Measurements from ENCODE around the gene IFT122.

Gene IFT122

DNA sequence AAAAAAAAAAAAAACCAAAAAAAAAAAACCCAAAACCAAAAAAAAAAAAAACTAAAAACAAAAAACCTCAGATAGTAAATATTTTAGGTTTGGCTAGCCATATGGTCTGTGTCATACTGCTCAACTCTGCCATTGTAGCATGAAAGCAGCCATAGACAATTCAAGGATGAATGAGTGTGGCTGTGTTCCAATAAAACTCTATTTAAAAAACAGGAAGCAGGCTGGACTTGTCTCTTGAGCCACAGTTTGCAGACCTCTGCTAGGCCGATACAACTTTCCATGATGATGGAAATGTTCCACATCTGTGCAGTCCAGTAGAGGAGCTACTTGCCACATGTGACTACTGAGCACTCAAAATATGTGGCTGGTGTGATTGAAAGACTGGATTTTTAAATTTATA lies 22.7 kb upstream of the IFT122 start:
- DNase-seq, result no peak

DNA sequence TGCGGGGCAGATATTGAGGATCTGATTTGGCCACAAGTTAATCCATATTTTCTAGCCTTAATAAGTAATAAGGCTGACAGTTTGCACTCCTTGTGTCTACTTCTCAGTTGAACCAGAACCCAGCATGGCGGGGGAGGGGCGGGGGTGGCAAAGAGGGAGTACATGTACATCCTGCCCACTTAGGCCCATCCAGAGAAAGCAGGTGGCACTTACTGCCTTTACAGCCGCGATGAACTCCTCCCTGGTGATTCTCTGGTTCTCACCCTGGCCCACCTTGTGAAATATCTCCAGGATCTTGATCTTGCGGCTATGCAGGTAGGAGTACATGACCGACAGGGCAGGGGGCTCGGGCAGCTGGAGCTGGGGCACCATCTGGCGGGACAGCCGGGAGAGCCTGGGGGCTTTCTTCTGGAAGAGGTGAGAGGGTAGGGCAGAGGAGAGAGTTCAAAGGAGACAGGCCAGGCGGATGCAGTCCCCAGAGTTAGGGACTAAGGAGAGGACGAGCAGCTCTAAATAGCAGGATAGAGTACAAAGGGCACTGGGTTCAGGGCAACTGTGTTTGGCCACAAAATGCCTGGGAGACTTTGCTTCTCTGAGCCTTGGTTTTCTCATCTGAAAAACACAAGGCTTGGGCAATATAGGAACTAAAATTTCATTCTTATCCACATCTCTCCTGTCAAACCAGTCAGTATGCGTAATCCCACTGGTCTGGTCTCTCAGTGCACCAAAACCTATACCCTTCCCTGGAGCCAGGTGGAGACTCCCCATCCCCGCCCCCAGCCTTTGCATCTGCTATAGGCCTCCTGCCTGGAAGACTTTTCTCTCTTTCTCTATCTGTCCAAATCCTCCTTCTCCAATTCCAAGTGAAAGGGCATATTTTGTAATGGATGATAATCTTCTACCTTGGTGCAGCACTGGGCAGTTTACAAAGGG lies 21.7 kb upstream of the IFT122 start:
- no peak for DNase-seq

DNA sequence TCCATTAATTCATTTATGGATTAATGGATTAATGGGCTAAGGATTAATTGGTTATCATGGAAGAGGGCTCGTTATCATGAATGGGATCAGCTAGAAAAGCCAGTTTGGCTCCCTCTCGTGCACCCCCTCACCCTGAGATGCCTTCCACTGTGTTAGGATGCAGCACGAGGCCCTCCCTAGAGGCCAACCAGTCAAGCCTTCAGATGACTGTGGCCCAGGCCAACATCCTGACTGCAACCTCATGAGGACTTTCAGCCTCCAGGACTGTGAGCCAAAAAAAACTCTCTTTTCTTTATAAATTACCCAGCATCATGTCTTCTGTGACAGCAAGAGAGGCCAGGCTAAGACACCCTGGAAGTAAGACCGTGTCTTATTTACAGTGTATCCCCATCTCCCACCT lies 20.5 kb upstream of the IFT122 start:
- DNase-seq, result peak; percentile 18

DNA sequence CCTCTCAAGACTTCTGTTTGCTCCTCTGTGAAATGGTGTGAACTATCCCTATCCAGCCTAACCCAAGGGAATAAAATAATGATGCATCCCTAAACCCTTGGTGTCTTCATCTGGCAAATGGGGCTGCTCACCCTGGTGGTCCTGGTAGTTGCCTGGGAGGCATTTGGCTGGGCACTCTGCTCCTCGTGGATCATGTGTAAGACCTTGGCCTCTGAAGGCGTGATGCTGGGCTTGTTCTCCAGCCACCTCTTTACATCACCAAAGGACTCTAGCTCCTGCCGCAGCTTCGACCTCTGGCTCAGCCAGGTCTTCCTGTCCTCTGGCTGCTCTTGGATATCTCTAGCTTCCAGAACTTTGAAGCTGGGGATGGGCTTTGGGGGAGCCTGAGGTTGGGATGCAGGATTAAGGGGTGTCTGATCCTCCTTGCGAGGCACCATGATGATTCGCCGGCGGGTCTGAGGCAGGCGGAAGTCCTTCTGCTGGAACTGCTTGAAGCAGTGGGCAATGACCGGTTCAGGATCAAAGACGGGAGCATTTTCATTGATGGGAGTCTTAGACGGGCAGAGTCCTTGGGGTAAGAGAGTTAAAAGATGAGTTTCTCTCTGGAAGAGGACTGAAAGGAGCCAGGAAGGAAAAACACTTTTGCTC lies 18.7 kb upstream of the IFT122 start:
- no peak for DNase-seq

DNA sequence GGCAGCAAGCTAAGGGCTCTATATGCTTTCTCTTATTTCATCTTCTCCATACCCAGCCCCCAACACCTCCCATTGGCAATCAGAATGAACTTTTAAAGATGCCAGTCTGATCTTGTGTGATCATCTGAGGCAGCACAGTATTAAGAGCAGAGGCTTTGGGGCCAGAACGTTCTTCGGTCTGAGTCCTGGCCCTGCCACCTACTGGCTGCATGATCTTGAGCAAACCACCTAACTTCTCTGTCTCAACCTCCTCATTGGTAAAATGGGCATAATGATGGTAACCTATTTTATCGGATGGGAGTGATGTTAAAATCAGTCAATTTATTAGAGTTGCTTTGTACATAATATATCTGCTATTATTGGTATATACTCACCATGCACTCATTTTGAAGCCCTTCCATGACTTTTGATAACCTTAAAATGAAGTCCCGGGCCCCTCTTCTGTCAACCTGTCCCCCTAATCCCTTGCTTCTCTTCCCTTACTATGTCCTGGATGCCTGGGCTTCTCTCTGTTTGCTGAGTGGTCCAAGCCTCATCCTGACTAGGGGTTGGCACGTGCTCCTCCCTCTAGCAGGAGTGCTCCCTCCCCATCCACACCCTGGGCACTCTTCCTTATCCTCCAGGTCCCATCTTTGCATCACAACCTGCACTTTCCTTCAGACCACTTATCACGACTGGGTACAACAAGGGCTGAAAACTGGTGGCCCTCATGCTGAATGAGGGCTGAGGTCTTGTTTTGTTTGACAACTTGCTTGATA lies 17.9 kb upstream of the IFT122 start:
- no peak for DNase-seq

DNA sequence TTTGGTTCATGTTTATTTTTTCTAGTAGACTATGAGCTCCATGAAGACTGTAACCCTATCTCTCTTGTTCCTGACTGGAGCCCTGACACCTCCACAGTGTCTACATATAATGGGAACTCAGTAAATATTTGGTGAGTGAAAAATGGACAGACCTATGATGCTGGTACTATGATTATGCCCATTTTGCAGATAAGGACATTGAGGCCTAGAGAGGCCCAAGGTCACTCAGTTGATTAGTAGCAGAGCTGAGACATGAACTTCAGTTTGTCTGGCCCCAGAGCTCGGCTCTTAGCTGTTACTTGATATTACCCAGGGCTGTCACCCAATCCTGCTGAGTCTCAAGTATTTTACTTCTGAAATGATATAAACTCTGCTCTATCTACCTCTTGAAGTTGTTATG lies 17.1 kb upstream of the IFT122 start:
- DNase-seq, result no peak

DNA sequence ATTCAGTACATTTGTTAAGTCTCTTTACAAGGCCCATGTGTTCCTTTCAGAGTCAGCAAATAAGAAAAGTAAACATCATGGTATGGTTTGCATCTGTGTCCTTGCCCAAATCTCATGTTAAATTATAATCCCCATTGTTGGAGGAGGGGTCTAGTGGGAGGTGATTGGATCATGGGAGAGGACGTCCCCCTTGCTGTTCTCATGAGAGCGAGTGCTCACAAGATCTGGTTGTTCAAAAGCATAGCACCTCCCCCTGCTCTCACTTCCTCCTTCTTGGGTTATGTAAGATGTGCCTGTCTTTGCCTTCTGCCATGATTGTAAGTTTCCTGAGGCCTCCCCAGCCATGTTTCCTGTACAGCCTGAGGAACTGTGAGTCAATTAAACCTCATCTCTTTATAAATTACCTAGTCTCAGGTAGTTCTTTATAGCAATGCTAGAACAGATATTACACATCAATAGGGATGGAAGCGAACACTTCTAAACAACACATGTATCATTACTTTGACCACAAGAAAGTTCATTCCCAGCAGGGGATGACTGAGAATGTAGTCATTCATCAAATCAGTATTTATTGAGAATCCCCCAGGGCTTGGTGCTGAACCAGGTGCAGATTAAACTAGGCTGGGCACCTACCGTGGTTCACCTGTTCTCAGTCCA lies 15.7 kb upstream of the IFT122 start:
- DNase-seq, result no peak

DNA sequence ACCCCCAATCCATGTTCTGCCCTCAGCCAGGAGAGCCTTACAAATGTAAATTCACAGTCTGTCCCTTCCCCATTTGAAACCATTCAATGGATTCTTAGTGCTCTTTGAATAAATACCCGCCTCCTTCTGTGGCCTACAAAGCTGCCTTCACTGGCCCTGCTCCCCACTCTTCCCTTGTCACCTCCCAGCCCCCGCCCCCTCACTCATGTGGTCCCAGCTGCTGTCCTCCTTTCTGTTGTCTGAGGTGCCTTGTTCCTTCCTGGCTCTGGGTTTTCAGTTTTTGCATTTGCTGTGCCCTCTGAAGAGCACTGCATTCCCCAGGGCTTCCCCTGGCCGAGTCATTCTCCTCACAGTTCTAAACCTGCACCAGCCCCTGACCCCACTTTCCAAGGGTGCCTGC lies 14.8 kb upstream of the IFT122 start:
- no peak for DNase-seq

DNA sequence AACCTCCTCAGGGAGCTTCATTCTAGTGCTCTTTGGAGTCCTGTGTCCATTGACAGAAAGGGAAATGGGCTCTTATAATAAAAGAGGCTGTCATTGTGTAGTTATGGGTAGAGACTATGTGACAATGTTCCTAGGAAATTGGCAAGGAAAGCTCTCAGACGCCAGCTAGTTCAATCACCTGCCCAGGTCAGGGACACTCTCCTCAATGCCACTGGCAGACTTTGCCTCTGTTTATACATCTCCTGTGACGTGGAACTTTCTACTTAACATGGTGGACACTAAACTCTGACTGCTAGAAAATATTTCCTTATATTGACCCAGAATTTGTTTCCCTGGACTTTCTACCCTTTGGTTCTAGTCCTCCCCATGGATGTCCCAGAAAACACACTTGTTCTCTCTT lies 14.4 kb upstream of the IFT122 start:
- DNase-seq, result no peak

DNA sequence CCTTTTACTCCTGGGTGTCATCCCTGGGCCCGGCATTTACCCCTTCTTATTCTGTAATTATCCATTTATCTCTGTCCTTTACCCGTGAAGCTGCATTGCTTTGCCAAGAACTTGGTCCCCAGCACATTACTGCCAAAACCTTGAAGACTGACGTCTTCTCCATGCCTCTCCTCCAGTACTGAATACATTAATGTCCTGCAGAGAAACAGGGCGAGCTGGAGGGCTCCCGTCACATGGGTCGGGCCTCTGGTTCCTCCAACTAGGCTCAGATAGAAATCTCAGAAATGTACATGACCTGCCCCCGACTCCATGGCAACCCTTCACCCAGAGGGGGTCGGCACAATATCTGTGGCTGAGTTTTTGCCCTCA lies 12.0 kb upstream of the IFT122 start:
- no peak for DNase-seq

DNA sequence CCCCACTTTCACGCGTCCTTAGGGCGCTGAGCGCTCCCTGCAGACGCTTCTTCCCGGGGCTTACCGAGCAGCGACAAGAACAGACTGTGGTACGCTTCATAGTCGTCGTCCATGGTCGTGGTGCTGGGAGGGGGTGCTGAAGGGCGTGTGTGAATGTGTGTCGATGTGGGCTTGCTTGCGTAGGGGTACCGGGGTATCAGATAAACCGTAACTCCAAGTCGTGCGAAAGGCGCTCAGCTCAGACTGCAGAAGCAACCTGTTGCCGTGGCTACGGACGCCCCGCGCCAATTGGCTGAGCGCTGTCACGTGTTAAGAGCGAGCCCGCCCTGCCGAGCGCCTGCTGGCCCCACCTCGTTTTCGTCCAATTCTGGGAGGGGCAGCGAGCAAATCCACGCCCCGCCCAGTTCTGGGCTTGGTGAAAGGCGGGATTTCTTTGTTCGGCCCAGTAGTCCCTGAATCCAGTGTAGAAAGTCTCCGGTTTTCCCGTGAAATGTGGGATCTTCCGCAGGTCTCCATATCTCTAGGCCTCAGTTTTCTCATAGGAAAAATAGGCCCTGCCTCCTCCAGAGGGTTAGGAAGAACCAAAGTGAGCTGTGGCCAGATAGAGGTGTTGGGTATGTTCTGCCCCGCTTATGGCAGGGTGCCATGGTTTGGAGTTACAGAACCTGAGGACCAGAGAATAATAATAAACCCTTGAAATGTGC lies 11.5 kb upstream of the IFT122 start, which contains the start of gene EFCAB12:
TSS of gene EFCAB12 (minus strand) at position 261 of the 704 bp plus-strand sequence. CDS start at position 113, 148 bp downstream.
- peak; percentile 92 for DNase-seq

DNA sequence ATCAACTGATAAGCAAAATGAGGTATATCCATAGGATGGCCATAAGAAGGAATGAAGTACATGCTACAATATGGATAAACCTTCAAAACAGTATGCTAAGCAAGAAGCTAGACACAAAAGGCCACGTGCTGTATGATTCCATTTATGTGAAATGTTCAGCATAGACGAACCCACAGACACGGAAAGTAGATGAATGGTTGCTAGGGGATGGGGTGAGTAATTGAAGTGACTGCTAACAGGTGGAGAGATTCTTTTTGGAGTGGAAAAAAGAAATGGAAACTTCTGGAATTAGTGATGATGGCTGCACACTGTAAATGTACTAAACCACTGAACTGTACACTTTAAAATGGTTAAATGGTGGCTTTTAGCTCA lies 11.0 kb upstream of the IFT122 start:
- no peak for DNase-seq

DNA sequence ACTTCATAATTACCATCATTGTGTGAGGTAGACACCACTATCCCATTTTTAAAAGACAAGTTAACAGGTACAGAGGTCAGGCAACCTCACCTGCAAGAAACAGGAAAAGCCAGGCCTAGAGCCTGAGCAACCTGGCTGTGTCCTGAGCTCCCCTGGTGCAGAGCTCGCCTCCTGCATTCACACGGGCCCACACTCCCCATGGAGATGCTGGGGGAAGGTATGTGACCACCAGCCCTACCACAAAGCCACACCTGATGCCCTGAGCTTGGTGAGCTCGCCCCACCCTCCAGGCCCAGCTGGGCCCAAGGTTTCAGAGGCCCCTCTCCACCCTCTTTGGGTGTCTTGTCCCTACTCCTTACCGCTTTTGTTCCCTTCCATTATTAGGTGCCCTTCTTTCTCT lies 10.4 kb upstream of the IFT122 start:
- DNase-seq, result no peak

DNA sequence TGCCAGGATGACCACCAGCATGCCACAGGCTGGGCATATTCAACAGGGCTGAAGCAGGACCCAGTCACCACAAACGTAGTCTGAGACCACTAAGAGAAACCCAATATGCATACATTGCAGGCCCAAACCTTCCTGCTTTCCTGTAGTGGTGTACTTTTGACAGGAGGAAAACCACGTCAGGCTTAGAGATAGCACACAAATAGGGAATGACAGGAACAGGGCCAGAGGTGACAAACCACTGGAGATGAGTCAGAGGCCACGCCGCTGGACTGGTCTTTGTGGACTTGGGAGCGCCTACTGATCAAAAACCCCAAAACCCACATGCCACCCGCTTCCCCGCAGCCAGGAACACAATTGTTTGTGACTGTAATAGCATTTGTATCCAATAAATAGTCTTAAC lies 8.0 kb upstream of the IFT122 start:
- DNase-seq, result no peak

DNA sequence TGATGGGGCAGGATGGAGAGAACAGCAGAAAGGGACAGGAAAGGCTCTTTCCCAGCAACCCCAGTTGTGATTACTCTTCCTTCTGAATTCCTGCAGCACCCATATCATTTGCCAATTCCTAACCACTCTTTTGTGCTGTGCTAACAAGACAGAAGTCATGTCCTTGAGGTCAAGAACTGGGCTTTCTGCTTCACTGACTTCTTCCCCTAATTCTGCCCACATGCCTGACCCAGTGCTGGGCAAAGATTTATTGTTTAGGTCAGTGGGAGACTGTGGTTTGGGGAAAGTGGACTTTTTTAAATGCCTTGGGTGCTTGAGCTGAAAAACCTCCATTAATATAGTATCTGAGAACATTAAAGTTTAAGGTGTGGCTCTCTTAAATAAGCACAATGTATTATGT lies 7.4 kb upstream of the IFT122 start:
- DNase-seq, result no peak

DNA sequence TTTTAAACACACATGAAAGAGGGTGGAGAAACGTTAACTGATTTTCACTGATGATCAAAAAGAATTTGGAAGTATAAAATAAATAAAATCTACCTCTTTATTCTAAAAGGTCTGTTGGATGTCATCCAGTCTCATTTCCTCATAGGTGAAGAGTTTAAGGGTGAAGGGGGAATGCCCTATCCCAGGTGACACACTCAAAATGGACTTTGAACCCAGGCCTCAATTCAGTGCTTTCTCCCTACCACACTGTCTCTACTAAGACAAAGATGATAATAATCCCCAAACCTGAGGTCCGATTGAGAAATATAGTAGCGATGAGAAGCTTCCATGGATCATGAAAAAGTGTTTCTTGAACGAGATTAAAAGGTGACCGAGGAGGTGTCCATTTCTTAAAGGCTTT lies 6.5 kb upstream of the IFT122 start:
- no peak for DNase-seq

DNA sequence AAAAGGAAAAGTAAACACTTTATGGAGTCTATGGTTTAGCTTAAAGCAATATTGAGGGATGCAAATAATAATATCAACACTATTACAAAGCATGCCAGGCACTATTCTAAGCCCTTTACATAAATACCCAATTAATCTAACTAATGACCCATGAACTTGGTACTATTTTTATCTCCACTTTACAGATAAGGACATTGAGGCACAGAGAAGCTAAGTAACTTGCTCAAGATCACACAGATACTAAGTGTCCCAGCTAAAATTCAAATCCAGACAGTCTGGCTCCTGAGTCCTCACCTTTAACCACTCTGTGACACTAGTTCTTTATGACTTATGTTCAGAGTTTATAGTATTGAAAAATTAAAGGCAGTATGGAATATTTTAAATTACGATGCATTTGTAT lies 5.9 kb upstream of the IFT122 start:
- DNase-seq, result no peak

DNA sequence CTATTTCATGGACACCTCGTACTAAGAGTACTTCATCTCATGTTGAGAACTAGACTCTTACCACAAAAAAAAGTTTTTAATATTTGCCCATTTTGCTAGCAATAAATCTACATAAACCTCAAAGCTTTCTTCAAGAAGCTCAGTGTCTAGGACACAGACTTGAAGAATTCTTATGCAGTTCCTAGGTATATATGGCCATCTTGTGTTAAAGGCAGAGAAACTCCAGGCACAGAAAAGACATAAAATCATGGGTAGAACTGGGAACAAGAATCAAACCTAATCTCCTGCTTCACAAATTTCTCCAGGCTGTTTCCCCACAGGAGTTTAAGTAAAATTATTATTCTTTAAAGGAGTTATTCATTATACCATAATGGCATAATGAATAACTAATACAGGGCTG lies 4.7 kb upstream of the IFT122 start:
- DNase-seq, result no peak

DNA sequence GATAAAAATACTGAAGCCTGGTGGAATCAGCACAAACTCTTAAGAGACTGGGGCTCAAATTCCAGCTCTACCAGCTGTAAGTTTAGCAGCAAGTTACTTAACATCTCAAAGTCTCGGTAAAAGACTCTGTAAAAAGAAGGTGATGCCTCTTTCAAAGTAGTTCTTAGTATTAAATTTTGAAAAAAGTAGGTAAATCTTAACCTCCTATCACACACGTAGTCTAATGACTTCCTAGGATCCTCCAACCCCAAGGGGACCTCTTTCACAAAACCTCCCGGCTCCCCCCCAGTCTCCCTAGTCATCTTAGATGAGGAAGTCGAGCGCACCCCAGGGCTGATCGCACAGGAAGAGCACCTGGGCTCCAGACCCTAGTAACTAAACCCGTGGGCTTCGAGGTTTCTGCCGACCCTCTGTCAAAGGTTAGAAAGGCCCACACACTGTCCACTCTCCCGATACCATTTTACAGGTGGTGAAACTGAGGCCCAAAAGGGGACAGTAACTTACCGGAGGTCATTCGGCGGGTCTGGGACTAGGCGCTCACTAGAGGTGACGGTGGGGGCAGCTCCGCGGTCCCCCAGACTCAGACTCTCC lies 703 bp upstream of the IFT122 start:
- peak; percentile 73 for DNase-seq

DNA sequence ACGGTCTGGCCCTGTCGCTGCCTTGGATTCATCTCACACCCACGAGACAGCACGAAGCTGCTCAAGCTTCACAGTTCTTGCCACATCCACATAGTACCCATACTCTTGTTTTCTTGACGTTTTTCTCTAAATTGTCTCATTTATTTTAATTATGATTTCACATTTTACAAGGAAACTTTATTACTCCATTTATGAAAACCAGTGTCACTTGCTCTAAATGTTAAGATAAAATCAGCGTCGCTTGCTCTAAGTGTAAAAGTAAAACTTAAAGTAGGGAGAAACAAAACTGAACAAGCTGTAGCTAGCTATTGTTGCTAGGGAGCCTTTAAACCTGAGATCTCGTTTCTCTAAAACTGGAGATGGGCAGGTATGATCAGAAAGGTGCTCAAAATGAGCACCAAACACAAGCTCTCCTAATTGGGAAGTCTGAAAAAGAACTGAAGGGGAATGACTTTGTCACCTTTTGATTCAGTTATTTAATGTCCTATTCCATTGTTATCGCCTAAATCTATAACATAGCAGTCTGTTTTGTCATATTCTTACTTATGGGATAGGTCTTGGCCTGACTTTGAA lies 680 bp downstream of the IFT122 start:
- no peak for DNase-seq

DNA sequence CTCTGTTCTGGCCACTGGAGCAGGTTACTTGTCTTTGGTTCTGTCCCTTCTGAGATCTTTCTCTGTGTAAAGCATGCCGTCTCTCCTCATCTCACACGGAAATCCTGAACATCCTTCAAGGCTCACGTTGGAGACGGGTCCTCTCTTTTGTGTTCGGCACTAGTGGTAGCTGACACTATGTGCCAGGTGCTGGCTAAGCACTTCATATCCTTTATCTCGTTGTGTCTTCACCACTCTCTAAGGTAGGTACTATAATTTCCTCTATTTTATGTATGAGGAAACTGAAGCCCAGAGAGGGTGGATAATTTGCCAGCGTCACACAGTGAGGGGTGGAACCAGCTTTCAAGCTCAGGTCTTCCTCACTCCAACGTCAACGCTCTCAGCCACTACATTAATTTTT lies 1.2 kb downstream of the IFT122 start:
- no peak for DNase-seq

DNA sequence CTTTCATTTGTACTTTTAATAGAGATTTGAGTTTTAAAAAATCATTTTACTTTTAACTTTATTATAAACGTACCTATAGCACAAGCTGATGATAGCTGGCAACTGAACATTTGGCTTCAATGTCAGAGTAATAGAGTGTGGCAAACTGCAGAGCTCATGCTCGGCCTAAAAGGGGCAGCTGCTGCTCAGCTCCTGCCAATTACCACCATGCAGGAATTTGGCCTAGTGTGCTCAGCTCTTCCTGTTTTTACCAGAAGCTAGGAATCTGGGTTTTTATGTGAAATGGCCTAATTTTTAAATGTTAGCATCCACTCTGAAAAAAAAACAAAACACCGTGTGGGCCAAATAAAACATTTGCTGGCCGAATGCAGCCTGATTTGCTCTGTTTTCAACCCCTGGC lies 1.8 kb downstream of the IFT122 start:
- no peak for DNase-seq

Measured in activated CD8-positive, alpha-beta memory T cell treated with anti-CD3 and anti-CD28 coated beads, Interleukin-2, amount 50 U/mL, for 48 hours (primary cell).